Stimulated activated CD4-positive, alpha-beta T cell treated with anti-CD3 and anti-CD28 coated beads, Interleukin-4, amount 100 ng/mL, for 4 hours (primary cell): ENCODE measurements around the gene OR8K1.

Source experiments
- DNase-seq, 2 experiments: peaks; one replicate each; pipeline ENCODE4 v3.0.0-alpha.2; 2020

The OR8K1 gene

DNA sequence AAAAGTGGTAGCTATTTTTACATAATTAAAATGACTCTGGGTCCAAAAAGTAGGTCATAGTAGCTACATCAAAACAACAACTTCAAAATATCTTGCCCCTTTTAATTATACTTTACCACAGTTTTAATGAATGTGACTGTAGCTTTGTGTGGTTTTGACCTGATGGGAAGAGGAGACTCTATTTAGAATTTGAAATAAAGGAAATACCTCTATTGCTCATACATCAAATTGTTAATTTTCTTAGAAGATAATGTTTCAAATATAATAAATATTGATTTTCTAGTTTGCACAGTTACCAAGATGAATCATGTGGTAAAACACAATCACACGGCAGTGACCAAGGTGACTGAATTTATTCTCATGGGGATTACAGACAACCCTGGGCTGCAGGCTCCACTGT is at the start of gene OR8K1:
Gene OR8K1 (plus strand): TSS at position 301 of the 400 bp plus-strand sequence. CDS start 0 bp downstream, at position 301.
- DNase-seq, result no peak

DNA sequence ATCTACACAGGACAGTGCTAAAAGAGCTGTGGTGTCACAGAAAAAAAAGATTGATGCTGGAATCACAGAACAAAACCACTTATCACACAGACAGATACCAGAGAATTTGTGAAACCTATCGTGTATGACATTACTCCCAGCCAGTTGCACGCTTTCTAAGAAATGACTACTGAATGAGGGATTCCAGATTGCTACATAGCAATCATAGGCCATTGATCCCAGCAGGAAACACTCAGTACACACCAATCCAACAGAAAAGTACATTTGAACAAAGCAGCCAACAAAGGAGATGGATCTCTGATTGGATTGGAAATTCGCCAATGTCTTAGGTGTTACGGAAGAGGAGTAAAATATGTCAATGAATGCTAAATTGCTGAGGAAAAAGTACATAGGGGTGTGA is 48.9 kb upstream of the OR8K1 start:
- no peak for DNase-seq

- no peak for DNase-seq
Observed at GRCh38 chr11:56307836-56308235, 38.0 kb upstream of the OR8K1 start.

GRCh38 chr11:56314844-56315243 is 31.0 kb upstream of the OR8K1 start, which contains the start of gene OR8K3:
Gene OR8K3 (plus strand): TSS chr11:56315144. CDS start chr11:56318307, 3,163 bp downstream.
- no peak for DNase-seq

GRCh38 chr11:56331861-56332491 is 13.9 kb upstream of the OR8K1 start:
- no peak for DNase-seq

- no peak for DNase-seq
Observed at GRCh38 chr11:56333156-56333555, 12.7 kb upstream of the OR8K1 start.

DNA sequence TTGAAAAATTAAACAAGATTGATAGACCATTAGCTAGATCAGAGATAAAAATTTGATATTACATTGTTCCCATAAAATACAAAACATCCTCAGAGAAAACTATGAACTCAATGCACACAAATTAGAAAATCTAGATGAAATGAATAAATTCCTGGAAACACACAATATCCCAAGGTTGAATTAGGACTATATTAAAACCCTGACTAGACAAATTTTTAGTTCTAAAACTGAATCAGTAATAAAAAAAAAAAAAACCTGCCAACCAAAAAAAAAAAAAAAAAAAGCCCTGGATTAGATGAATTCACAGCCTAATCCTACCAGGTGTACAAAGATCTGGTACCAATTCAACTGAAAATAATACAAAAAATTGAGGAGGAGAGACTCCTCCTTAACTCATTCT is 5.5 kb upstream of the OR8K1 start:
- no peak for DNase-seq

DNA sequence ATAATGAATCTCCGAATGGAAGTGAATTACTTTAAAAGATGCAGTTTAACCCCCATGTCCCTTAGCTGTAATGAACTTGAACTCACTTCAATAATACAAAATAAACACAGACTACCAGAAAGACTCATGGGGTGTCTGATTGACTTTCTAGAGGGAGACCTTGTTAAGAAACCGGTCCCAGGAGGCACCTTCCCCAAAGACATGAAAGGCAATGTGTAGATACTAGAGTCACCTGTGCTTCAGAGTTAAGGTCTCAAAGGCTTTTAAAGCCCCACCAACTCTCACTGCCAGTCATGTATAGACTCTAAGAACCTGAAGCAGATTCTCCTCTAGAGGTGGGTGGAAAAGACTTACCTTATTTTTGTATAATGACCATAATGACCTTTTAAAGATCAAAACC is 8.2 kb downstream of the OR8K1 start, which contains the start of gene OR8J1:
Gene OR8J1 (plus strand): TSS at position 301 of the 400 bp plus-strand sequence. CDS start 5,956 bp downstream, outside the sequence.
- DNase-seq, result no peak

DNA sequence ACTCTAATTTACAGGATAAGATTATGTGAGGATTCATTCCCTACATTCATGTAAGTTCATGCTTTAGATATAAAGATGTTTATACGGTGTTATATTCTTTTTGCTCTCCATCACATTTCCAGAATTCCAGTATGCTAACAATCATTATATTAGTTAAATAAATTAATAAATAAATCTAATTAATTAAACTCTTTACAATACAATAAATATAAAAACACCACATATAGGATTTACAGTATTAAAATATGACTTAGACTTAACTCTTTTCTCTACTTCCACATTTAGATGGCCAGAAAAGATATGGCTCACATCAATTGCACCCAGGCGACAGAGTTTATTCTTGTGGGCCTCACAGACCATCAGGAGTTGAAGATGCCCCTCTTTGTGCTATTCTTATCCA is 29.5 kb downstream of the OR8K1 start, which contains the start of gene OR8U1:
Gene OR8U1 (plus strand): TSS at position 301 of the 400 bp plus-strand sequence. CDS start 0 bp downstream, at position 301.
- DNase-seq, result no peak

- no peak for DNase-seq
Observed at GRCh38 chr11:56380120-56380519, 34.3 kb downstream of the OR8K1 start.

DNA sequence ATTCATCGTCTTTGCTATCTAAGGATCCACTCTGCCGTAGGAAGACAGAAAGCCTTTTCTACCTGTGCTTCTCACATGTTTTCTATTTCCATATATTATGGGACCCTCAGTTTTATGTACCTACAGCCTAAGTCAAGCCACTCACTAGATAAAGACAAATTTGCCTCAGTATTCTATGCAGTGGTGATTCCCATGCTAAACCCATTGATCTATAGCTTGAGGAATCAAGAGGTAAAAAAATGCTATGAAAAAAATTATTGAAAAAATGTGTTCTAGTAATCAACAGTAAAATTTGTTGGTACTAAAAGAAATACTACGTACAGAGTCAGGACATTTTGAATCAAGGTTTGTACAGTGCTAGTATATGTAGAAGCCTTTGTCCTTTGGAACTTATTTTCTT is 48.5 kb downstream of the OR8K1 start:
- no peak for DNase-seq

- no peak for DNase-seq
Observed at GRCh38 chr11:56396047-56396446, 50.2 kb downstream of the OR8K1 start.
